Measurements from ENCODE around the gene ANKRD17.

Gene ANKRD17

DNA sequence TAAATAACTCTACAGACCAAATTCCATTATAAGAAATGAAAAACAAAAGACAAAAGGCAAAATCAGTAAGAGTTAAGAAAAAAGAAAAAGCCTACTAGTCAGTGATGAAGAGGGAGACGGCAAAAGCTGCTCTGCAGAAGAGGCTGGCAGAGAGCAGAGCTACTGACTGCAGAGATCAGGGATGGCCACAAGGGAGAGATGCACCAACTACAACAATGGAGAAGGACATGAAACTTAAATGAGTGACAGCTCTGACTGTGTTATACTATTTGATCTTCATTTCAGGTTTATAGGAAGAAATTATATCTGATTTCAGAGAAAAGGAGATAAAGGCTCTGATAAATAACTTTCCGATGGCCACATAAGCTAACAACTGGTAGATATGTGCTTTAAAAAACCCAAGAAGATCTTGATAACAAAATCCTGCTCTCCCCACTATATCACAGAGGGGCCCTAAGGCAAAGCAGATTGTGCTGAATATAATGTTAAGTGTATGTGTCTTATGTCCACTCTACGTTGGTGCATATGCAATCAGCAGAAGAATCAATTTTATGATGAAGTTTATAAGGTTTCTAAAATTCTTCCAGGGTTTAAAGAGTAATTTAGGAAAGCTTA is 130.7 kb downstream of the ANKRD17 start:
- DNase-seq = peak in 10 of 58 donors; percentile 1 to 43 (median 10)

GRCh38 chr4:73109493-73109892 is 149.1 kb downstream of the ANKRD17 start:
- DNase-seq = no peak

DNA sequence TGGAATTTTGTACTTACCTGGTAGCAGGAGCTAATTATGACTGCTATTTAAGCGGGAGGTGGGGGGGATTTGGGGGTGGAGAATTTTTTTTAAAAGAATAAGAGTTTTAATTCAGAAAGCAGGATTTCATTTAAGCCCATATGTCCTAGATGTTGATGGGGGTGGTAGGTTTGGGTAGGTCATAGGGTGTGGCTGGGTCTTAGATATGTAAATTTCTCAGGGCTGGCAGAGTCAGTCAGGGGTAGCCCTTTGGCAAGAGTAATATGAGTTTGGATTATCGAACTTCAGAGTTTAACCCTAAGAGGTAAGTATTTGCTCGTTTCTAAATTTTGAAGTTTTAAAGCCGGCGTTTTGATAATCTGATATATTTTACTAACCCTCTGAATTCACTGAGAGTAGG is 153.9 kb downstream of the ANKRD17 start:
- no peak for DNase-seq

DNA sequence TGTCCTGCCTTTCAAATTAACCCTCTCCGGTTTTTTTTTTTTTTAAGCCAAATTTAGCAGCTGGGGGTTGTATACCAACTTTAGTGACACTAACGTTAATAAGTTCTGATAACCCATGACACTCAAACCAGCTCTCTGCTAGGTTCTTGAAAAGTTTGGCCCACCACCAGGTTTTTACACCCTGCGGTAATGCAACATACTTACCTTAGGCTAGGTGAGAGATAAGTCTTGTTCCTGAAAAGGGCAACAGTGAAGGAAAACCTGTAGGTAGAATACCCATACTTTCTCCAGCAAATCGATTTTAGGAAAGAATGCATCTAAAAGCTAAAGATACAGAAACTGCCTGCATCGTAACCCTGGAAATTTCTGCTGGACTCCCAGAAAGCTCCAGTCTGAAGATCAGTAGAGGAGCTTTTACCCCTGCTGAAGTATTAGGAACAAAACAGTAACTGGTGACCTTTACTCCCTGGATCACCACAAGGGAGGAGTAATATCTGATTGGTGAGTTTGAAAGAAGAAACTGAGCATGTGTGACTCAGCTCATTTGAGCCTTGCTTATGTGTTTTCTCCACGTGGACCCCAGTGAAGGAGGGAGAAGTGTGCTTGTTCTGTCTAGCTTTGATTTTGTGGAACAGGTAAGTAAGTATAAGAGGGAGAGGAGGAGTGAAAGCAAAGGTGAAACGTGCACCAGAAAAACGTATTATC is 154.6 kb downstream of the ANKRD17 start:
- DNase-seq = no peak

- DNase-seq = no peak
Observed at GRCh38 chr4:73099143-73099542, 159.5 kb downstream of the ANKRD17 start.

- no peak for DNase-seq
Observed at GRCh38 chr4:73098713-73099112, 159.9 kb downstream of the ANKRD17 start.

- peak in 1 of 58 donors; percentile 11 for DNase-seq
Observed at GRCh38 chr4:73098016-73098415, 160.6 kb downstream of the ANKRD17 start.

- DNase-seq = no peak
Observed at GRCh38 chr4:73092868-73093267, 165.7 kb downstream of the ANKRD17 start.

DNA sequence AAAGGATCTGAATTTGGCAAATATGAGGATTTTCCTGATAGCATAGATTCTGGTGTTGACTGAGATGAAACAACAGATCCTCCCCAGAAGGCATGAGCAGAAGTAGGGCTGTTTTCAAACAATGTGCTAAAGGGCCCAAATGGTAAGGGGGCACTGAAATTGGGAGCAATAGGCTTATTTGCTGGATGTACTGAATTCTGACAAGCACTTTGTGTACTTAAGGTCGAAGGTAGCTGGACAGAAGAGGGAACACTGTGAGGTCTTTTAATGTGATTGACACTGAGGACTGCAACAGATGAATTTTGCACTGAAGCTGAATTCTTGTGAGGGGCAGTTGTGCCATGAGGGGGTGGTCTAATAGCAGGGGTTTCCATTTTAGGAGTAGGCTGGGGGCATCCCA is 167.9 kb downstream of the ANKRD17 start:
- DNase-seq = no peak

- no peak for DNase-seq
Observed at GRCh38 chr4:73087871-73088270, 170.7 kb downstream of the ANKRD17 start.

DNA sequence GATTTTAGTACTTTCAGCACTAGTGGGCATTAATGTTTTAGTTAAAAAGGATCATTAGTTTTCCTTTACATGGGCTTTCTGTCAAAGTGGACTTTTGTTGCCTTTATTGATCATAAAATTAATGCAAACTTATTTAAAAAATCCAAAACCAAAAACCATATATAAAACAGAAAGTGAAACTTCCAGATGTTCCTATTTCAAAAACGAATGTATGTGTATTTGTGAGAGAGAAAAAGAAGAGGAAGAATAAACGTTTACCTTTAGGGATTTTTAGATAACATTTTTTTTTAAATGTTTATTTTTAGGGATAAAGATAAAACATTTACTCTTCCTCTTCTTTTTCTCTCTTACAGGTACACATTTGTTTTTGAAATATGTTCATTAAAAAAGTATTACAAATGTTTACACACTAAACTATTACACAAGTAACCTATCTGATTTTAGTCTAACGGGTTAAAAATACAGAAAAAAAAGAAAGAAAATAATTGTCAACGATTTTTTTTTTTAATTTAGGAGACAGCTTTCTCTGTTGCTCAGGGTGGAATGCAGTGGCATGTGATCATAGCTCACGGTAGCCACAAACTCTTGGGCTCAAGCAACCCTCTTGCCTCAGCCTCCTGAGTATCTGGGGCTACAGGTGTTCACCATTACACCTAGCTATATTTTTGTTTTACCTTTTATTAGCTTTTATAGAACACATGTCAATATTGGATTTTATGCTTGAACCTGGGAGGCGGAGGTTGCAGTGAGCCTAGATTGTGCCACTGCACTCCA is 172.3 kb downstream of the ANKRD17 start:
- DNase-seq = no peak

DNA sequence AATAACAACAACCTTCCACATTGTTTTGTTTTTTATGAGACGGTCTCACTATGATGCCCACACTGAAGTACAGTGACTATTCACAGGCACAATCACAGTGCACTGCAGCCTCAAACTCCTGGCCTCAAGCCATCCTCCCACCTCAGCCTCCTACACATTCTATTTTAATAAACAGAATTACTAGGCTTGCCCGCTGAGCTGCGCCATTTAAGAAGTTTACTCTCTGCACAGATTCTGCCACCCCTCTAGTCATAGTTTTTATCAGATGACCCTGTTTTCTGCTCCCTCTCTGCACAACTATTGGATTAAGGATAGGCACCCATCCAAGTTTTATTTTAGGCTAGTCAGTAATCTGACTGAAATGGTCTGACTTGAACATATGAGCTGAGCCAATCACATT is 177.8 kb downstream of the ANKRD17 start:
- DNase-seq = peak in 14 of 58 donors; percentile 5 to 45 (median 14)

DNA sequence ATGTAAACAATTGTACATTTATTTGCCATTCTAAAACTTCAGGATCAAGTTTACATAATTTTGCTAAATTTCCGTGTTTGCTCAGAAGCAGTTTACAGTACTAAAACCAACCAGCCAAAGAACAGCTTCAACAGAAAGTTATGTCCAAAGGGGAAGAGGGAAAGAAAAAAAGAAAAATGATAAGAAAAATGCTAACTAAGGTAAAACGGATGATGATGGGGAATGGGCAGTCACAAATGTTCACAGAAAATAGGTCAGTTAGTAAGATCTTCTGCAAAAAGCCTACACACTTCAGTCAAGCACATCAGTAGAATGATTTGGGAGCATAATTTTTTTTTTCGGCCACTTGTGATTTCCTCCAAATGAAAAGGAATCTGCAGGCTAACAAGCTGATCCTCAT is 182.8 kb downstream of the ANKRD17 start:
- no peak for DNase-seq

DNA sequence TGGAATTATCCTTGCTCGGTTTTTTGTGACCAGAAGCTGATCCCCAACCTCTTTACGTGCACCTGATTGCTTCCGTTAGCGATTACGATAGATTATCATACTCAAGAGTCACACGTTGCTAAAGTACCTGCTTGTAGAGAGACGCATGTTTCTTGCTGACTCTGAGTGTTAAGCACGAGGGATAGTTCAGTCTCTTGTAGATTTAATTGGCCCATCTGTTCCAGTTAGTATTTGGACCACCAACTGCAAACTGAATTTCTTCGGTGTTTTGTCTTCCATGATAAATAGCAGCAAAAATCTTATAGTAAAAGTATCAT is 188.6 kb downstream of the ANKRD17 start:
- DNase-seq = no peak

- DNase-seq = peak; percentile 85 to 99 (median 96)
Observed at GRCh38 chr4:73069338-73070073, 189.1 kb downstream of the ANKRD17 start, which contains the start of gene COX18. Gene COX18, minus strand, starts transcription at chr4:73069716. Its CDS starts 67 bp downstream, at chr4:73069649.

GRCh38 chr4:73068491-73069337 is 189.9 kb downstream of the ANKRD17 start:
- peak in 1 of 58 donors; percentile 35 for DNase-seq

DNA sequence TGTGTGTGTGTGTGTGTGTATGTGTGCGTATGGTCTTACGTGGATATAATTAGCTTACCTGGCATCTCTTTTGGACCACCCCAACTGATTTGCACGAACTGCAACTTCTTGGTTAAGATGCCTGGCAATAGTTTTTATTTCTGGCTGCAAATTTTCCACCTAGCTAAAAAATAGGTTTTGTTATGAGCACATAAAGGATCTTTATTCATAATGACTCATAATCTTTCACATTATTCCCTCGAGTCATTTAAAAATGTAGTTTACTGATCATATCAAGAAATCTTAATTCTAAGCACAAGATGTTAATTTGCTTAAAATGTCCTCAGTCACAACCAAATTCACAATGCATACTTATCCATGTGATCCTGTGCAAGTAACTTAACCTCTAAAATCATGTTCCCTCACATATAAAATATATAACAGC is 190.6 kb downstream of the ANKRD17 start:
- DNase-seq = no peak

- DNase-seq = no peak
Observed at GRCh38 chr4:73066928-73067327, 191.7 kb downstream of the ANKRD17 start.

GRCh38 chr4:73066445-73066844 is 192.2 kb downstream of the ANKRD17 start:
- no peak for DNase-seq

DNA sequence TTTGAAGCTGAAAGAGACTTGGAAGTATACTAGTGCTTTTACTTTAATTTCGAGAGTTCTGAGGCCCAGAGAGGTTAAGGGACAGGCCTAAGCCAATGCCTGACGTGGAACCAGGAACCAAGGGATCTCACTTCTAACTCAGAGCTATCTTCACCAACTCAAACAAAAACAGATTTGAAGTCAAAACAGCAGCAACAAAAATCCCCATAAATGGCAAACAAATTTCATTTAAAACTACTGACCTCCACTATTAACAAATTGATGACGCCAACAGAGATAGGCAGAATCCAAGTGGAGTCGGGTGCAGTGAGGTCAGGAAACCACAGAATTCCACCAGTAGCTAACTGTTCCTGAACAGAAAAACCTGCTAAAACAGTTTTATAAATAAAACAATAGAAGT is 194.1 kb downstream of the ANKRD17 start:
- no peak for DNase-seq
